ENCODE measurements around the gene PPM1K. TPM values are rescaled to one million over a fixed set of nuclear protein-coding genes. Genes with fewer than 3 reads are reported as not detected.

Gene PPM1K
- total RNA-seq, 4 donors from 2014 or later: 28.4 to 66.5 (median 46.2) TPM

DNA sequence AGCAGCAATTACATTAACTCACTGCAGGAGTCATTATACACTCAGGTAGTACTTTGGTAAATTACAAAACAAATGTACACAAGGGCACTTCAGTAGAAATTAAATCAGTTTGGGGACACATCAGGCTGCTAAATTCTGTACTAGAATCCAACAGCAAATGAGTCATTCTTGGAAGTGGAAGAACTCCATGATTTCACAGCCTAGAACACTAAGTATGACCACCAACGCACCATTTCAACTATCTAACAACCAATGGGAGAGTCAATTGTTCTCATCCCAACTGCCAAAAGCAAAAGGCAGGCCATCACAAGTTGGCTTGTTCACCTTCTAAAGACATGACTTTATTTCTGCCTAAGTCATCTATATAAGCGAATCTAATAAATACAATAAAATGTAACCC, 26.6 kb downstream of the PPM1K start:
- no peak for DNase-seq
- H3K4me1 ChIP-seq: no peaks in the 10 kb centered on the region
- H3K27me3 ChIP-seq: no peaks in the 10 kb centered on the region
- no peak overlapping the region for H3K4me3 ChIP-seq (replicated peaks in 1 of 3)
- TF ChIP-seq, protein P1, sequence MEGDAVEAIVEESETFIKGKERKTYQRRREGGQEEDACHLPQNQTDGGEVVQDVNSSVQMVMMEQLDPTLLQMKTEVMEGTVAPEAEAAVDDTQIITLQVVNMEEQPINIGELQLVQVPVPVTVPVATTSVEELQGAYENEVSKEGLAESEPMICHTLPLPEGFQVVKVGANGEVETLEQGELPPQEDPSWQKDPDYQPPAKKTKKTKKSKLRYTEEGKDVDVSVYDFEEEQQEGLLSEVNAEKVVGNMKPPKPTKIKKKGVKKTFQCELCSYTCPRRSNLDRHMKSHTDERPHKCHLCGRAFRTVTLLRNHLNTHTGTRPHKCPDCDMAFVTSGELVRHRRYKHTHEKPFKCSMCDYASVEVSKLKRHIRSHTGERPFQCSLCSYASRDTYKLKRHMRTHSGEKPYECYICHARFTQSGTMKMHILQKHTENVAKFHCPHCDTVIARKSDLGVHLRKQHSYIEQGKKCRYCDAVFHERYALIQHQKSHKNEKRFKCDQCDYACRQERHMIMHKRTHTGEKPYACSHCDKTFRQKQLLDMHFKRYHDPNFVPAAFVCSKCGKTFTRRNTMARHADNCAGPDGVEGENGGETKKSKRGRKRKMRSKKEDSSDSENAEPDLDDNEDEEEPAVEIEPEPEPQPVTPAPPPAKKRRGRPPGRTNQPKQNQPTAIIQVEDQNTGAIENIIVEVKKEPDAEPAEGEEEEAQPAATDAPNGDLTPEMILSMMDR (IDR thresholded peaks at IDR 0.05): no peak
- TF ChIP-seq POLR2A (IDR thresholded peaks at IDR 0.05): no peak
- H3K36me3 ChIP-seq: peaks cover 0 to 3% of the 10 kb centered on the region in 2 donors
- H3K27ac ChIP-seq: no peak overlapping the region
- WGBS, 2 donors: 88 to 98% methylated on average over 2 of the region's 2 CpGs
- no peaks in the 10 kb centered on the region for H3K9me3 ChIP-seq
- intact Hi-C loops (cut with DNase I): no loop called here

DNA sequence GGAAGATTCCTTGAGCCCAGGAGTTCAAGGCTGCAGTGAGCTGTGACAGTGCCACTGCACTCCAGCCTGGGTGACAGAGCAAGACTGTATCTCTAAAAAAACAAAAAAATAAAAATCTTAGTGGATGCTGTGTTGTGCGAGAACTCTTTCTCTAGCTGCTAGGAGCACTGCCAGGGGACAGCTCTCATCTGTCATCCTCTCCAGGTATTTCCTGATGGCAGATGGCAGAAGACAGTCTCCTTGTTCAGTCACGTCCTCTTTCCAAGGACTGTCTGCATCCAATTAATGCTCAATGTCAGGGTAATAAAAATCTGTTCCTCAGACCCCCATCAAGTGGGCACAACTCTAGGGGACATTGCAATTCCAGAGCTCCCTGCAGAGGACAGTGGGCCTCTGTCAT, 29.2 kb downstream of the PPM1K start:
- Histone ChIP-seq H3K4me3 (replicated peaks in 1 of 3) (no peak overlapping the region), H3K4me1 (no peaks in the 10 kb centered on the region), H3K36me3 (no peaks in the 10 kb centered on the region), H3K27ac (no peak overlapping the region), H3K9me3 (no peaks in the 10 kb centered on the region), H3K27me3 (no peaks in the 10 kb centered on the region)
- TF ChIP-seq POLR2A (IDR thresholded peaks at IDR 0.05): no peak
- TF ChIP-seq, protein P1 (IDR thresholded peaks at IDR 0.05): no peak
- no peak for DNase-seq
- intact Hi-C loops (cut with DNase I): no loop called here
- WGBS, 2 donors: 68 to 80% methylated on average over 2 of the region's 2 CpGs

DNA sequence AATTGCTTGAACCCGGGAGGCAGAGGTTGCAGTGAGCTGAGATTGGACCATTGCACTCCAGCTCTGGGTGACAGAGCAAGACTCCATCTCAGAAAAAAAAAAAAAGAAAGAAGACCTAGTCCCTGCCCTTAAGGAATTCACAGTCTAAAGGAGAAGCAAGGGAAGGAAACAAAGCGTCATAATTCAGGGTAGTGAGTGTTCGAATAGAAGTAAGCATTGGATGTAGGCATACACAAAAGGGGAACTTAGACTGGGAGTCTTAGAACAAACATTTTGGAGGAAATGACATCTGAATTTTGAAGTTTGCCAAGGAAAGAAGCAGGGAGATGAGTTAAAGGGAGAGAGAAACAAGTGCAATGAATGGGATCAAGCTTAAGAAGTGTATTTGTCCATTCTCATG, 32.4 kb downstream of the PPM1K start:
- Histone ChIP-seq H3K9me3 (no peaks in the 10 kb centered on the region), H3K4me1 (no peaks in the 10 kb centered on the region), H3K27ac (no peak overlapping the region), H3K4me3 (replicated peaks in 1 of 3) (no peak overlapping the region), H3K36me3 (no peaks in the 10 kb centered on the region), H3K27me3 (no peaks in the 10 kb centered on the region)
- 90 to 91% methylated on average over 3 of the region's 3 CpGs for WGBS, 2 donors
- no peak for DNase-seq
- TF ChIP-seq, protein P1 (IDR thresholded peaks at IDR 0.05): no peak
- no peak for TF ChIP-seq POLR2A (IDR thresholded peaks at IDR 0.05)
- intact Hi-C loops (cut with DNase I): no loop called here

DNA sequence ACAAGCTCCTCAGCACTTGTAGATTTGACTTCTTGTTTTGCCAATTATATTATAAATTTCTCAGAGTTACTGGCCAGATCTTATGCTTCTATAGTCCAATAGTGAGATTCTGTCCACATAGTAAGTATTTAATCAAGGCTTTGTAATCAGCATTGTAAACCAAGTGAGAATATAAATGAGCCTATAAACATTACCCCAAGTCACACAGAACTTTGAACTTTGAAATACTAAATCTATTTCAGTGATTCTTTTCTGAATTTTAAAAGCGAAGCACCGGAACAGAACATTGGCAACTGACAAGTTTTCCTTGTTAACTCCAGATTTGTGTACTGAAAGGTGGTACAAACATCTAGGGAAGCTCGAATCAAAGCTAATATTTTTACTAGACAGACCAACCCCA, 37.2 kb downstream of the PPM1K start:
- no peak overlapping the region for H3K4me3 ChIP-seq (replicated peaks in 1 of 3)
- H3K27ac ChIP-seq: no peak overlapping the region
- TF ChIP-seq, protein P1 (IDR thresholded peaks at IDR 0.05): no peak
- TF ChIP-seq POLR2A (IDR thresholded peaks at IDR 0.05): no peak
- intact Hi-C loops (cut with DNase I): no loop called here
- no peaks in the 10 kb centered on the region for H3K36me3 ChIP-seq
- H3K27me3 ChIP-seq: no peaks in the 10 kb centered on the region
- DNase-seq: no peak
- no peaks in the 10 kb centered on the region for H3K4me1 ChIP-seq
- WGBS, 2 donors: 77 to 90% methylated on average over 3 of the region's 3 CpGs
- H3K9me3 ChIP-seq: no peaks in the 10 kb centered on the region

DNA sequence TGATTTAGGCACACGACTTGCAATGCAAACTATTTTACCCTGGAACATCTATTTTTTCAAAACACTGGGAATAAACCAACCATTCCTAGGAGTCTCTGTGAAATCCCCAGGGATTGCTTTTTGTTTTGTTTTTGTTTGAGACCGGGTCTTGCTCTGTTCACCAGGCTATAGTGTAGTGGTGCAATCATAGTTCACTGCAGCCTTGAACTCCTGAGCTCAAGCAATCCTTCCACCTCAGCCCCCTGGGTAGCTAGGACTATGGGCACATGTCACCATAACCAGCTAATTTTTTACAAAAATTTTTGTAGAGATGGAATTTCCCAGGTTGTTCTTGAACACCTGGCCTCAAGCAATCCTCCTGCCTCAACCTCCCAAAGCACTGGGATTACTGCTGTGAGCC, 37.8 kb downstream of the PPM1K start:
- Histone ChIP-seq H3K27ac (no peak overlapping the region), H3K4me3 (replicated peaks in 1 of 3) (no peak overlapping the region), H3K9me3 (no peaks in the 10 kb centered on the region), H3K4me1 (no peaks in the 10 kb centered on the region), H3K27me3 (no peaks in the 10 kb centered on the region), H3K36me3 (no peaks in the 10 kb centered on the region)
- intact Hi-C loops (cut with DNase I): no loop called here
- WGBS, 2 donors: 71 to 82% methylated on average over 2 of the region's 2 CpGs
- DNase-seq: no peak
- TF ChIP-seq POLR2A (IDR thresholded peaks at IDR 0.05): no peak
- TF ChIP-seq, protein P1 (IDR thresholded peaks at IDR 0.05): no peak
